HG03196 (cell line): ENCODE results near the gene SGPP1.
"Not testable (repeated sequence)": the region's sequence is repeated elsewhere in the genome, so short reads cannot be mapped to it uniquely, and the experiment has no call there.

Experiments
- ATAC-seq: cut with Tn5 transposase; IDR thresholded peaks from one replicate; pipeline ENCODE4 v1.9.1; 2021; ENCODE audit not compliant: unreplicated experiment

Gene SGPP1

GRCh38 chr14:63673886-63674497 lies 53.9 kb downstream of the SGPP1 start:
- ATAC-seq = no peak

DNA sequence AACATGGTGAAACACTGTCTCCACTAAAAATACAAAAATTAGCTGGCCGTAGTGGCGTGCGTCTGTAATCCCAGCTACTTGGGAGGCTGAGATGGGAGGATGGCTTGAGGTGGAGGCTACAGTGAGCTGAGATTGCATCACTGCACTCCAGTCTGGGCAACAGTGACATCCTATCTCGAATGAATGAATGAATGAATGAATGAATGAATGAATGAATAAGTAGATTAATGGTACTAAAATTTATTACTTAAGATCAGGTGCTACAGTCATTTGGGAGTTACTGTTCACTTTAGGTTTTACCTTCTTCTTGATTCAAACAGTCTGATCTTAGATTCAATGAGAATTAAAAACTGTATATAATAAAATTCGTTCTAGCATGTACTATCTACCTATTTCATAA lies 54.6 kb downstream of the SGPP1 start:
- no peak for ATAC-seq

DNA sequence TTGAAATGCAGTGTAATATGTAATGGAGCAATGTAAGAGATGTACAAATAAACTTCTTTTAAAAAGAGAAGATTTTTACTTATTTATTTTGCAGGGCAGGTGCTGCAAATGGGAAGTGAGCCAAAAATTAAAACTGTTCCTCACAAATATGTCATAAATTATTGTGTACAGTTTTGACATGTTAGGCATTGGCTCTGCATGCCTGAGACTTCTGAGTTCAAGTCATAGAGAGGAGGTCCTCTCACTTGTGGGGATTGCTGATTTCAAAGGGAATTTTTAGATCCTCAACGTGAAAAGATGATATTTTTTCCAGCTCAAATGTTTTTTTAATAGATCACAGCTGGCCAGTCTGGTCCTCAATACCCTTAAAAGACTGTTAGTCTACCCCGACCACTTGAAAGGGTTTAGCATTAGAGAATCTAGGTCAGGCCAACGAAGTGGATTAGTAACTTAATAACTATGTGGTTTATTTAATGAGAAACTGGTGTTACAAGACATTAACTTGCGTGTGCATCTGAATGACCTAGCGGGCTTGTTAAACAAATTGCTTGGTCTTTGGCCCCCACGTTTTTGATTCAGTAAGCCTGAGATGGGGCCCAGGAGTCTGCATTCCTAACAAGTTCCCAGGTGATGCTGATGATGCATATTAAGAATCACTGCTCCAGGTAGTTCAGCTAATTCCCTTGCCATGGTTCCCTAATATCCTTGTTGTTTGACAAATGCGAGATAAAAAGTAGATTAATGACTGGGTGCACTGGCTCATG lies 55.3 kb downstream of the SGPP1 start:
- ATAC-seq = peak; percentile 71

DNA sequence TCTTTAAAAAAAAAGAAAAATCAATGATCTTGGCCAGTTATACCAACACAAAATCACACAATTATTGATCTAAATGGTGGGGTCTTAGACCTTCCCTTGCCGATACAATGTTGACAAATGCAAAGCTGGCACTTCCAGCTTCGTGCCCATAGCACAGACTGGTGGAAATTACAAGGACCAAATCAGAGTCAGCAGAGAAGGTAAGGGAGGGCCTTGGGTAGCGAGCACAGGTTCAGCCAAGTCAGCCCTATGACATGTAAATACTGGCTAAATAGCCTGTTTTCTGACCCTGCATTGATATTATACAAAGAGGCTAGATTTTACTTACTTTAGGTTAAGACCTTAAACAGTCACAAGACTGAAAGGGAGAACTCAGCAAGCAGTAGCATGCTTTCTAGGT lies 55.9 kb downstream of the SGPP1 start:
- peak; percentile 15 for ATAC-seq

GRCh38 chr14:63670692-63671091 lies 57.2 kb downstream of the SGPP1 start:
- no peak for ATAC-seq

GRCh38 chr14:63666335-63666734 lies 61.5 kb downstream of the SGPP1 start:
- no peak for ATAC-seq

GRCh38 chr14:63663428-63664341 lies 64.2 kb downstream of the SGPP1 start:
- no peak for ATAC-seq

DNA sequence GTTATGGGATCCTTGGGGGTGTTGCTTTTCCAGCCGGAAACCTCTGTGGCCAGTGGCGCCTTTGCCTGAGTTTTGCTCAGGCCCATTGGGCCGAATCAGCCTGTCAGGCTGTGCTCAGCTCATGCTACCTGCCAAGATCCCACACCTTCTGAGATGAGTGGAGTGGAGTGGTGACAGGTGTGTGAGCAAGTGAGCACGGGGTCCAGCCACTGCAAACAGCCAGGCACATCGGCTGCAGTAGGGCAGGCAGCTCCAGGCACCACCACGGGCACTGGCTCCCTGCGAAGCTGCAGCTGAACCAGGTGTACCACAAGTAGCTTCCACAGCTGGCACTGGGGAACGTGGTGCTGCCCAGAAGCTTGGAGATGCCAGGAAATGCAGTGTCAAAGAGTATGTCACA lies 65.1 kb downstream of the SGPP1 start:
- ATAC-seq = no peak

DNA sequence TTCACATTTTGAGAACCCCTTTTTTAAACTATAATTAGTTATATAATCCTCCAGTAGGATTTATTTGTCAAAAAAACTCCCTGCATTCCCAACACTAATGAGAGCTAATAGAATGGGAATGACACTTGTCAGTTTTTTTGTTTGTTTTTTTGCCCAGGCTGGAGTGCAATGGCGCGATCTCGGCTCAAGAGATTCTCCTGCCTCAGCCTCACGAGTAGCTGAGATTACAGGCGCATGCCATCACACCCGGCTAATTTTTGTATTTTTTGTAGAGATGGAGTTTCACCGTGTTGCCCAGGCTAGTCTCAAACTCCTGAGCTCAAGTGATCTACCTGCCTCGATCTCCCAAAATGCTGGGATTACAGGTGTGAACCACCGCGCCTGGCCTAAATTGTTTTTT lies 66.0 kb downstream of the SGPP1 start:
- ATAC-seq = not testable (repeated sequence)

DNA sequence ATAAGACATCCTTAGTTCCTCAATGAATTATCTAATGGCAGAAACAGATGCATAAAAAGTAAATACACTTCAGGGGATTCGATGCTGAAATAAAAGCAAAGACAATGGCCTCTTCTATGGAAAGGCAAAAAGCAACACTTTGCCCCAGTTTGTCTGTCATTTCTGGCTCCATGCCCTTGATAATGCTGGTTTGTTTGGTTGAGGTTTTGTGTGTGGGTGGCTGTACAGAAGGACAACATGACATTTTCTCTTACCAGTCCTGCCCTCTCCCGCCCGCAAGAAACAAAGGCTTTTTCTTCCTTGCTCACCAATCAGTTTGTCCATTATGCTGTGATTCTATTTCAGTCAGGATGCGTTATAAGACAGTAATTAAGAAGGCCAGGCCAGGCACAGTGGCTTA lies 68.1 kb downstream of the SGPP1 start:
- ATAC-seq = no peak

DNA sequence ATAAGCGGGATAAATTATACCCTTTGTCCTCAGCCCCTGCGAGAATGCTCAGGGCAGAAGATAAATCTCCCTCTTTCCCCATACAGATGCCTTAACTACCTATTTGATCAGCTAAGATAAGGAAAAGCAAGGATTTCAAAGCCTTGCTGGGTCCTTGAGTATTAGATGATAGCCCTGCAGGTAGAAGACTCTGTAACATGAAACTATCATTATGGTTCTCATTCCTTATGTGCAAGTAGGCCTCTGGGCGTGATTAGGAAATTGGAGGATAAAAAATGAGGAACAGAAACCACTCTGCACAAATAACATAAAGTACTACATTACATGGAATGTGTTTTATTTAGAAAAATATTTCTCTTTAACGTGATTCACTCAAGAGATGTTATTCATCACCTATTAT lies 71.7 kb downstream of the SGPP1 start:
- ATAC-seq = no peak

GRCh38 chr14:63654936-63655335 lies 72.9 kb downstream of the SGPP1 start:
- ATAC-seq = no peak

GRCh38 chr14:63654346-63654745 lies 73.5 kb downstream of the SGPP1 start:
- ATAC-seq = no peak

GRCh38 chr14:63652406-63652805 lies 75.5 kb downstream of the SGPP1 start:
- ATAC-seq = no peak

DNA sequence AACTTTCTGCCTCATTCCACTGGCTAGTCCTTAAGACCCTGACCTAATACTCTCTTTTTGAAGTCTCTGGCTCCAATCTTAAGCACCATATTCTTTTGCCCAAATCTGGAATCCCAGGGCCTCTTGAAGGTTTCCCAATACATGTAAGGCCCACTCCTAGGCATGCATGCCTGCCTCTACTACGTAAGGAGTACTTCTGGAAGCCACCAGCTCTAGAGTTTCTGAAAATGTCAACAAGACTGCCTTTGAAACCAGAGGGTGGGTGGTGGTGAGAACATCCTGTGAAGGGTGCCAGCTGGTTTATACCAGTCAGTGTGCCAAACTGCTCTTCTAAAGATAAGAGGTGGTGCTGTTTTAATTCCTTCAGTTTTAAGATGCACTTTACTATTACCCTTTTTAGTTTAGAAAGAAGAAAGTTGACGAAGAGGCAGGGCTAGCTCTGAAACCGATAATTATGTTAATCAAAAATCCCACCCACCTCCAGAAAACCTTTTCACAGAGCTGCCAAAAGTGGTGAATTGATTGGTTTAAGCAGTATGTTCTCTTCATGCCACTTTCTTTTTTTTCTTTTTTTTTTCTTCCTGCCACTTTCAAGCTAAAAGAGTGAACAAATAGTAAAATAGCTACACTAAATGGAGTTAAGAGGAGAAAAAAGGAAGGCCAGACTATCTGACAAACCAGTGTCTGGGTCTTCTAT lies 77.5 kb downstream of the SGPP1 start:
- ATAC-seq = peak; percentile 63

- ATAC-seq = no peak
These were observed 80.0 kb downstream of the SGPP1 start for GRCh38 chr14:63647696-63648410.

DNA sequence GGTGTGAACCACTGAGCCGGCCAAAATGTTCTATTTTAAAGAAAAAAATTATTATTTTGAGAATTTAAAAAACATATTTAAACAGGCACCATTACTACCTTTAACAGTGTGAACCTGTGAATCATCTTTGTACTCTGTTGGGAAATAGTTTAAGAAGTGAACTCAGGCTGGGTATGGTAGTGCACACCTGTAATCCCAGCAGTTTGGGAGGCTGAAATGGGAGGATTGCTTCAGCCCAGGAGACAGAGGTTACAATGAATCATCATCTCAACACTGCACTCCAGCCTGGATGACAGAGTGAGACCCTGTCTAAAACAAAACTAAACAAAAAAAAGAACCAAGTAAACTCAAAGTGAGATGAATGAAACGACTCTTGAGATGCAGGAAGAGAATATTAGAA lies 83.1 kb downstream of the SGPP1 start:
- no peak for ATAC-seq

- no peak for ATAC-seq
These were observed 85.0 kb downstream of the SGPP1 start for GRCh38 chr14:63642656-63643382.

GRCh38 chr14:63642229-63642611 lies 85.6 kb downstream of the SGPP1 start:
- ATAC-seq = peak; percentile 65
